ENCODE data around the gene GRIK4. TPM values are rescaled to one million over a fixed set of nuclear protein-coding genes. Genes with fewer than 3 reads are reported as not detected.
A peak's percentile ranks its signal among the peaks of the same experiment; 100 is the strongest.

GRIK4 gene
- total RNA-seq, 4 donors from 2014 or later: under 0.01 to 0.69 (median 0.25) TPM

- Histone ChIP-seq H3K4me1 (peaks cover 0 to 13% (median 4%) of the 10 kb centered on the region in 3 donors), H3K27ac (peak overlapping the region in 3 of 4 donors; percentile 30 to 67 (median 53)), H3K27me3 (peaks cover 8% of the 10 kb centered on the region), H3K4me3 (peak overlapping the region; percentile 21 to 60), H3K9me3 (no peaks in the 10 kb centered on the region), H3K36me3 (no peaks in the 10 kb centered on the region)
- TF ChIP-seq EP300 (IDR thresholded peaks at IDR 0.05) (no peak), CTCF (IDR thresholded peaks at IDR 0.05) (peak in 3 of 4 experiments; percentile 30 to 48 (median 47)), POLR2AphosphoS5 (IDR thresholded peaks at IDR 0.05) (no peak), POLR2A (IDR thresholded peaks at IDR 0.05) (no peak)
- WGBS, 2 donors (ENCODE audit: low coverage in 1 of 2): 11% methylated on average over 7 of the region's 72 CpGs; no CpG with 5 or more reads in 1 of the 2 donors
- ATAC-seq: peak; percentile 93
Measured at GRCh38 chr11:120985718-120986569, 474.4 kb downstream of the GRIK4 start.

GRCh38 chr11:120988603-120989002 lies 477.1 kb downstream of the GRIK4 start:
- H3K4me3 ChIP-seq: no peak overlapping the region
- H3K4me1 ChIP-seq: peaks cover 0 to 13% (median 4%) of the 10 kb centered on the region in 3 donors
- no peaks in the 10 kb centered on the region for H3K36me3 ChIP-seq
- ATAC-seq: no peak
- TF ChIP-seq EP300 (IDR thresholded peaks at IDR 0.05) (no peak), POLR2A (IDR thresholded peaks at IDR 0.05) (no peak), POLR2AphosphoS5 (IDR thresholded peaks at IDR 0.05) (no peak), CTCF (IDR thresholded peaks at IDR 0.05) (no peak)
- no peak overlapping the region for H3K27ac ChIP-seq
- H3K9me3 ChIP-seq: no peaks in the 10 kb centered on the region
- peaks cover 13% of the 10 kb centered on the region for H3K27me3 ChIP-seq
- WGBS, 2 donors (ENCODE audit: low coverage in 1 of 2): 71% methylated on average over 1 of the region's 1 CpG; no CpG with 5 or more reads in 1 of the 2 donors

- Histone ChIP-seq H3K27ac (no peak overlapping the region), H3K36me3 (no peaks in the 10 kb centered on the region), H3K27me3 (peaks cover 6% of the 10 kb centered on the region), H3K4me3 (no peak overlapping the region), H3K9me3 (no peaks in the 10 kb centered on the region), H3K4me1 (no peaks in the 10 kb centered on the region)
- WGBS, 2 donors (ENCODE audit: low coverage in 1 of 2): 86 to 90% methylated on average over 6 to 10 of the region's 10 CpGs
- TF ChIP-seq EP300 (IDR thresholded peaks at IDR 0.05) (no peak), POLR2A (IDR thresholded peaks at IDR 0.05) (no peak), CTCF (IDR thresholded peaks at IDR 0.05) (no peak), POLR2AphosphoS5 (IDR thresholded peaks at IDR 0.05) (no peak)
- ATAC-seq: no peak
Measured at GRCh38 chr11:120991830-120992686, 480.5 kb downstream of the GRIK4 start.

- Histone ChIP-seq H3K4me1 (no peaks in the 10 kb centered on the region), H3K27ac (no peak overlapping the region), H3K9me3 (no peaks in the 10 kb centered on the region), H3K36me3 (no peaks in the 10 kb centered on the region), H3K27me3 (peaks cover 23% of the 10 kb centered on the region), H3K4me3 (no peak overlapping the region)
- no peak for ATAC-seq
- no peak for TF ChIP-seq EP300 (IDR thresholded peaks at IDR 0.05)
- no peak for TF ChIP-seq CTCF (IDR thresholded peaks at IDR 0.05)
- TF ChIP-seq POLR2AphosphoS5 (IDR thresholded peaks at IDR 0.05): no peak
- no peak for TF ChIP-seq POLR2A (IDR thresholded peaks at IDR 0.05)
- WGBS, 2 donors (ENCODE audit: low coverage in 1 of 2): 40 to 60% methylated on average over 1 of the region's 1 CpG
Measured at GRCh38 chr11:120994091-120994859, 482.7 kb downstream of the GRIK4 start.
